Measurements from ENCODE around the gene BDH1.
A peak's percentile ranks its signal among the peaks of the same experiment; 100 is the strongest.
"Not testable (repeated sequence)": the region's sequence is repeated elsewhere in the genome, so short reads cannot be mapped to it uniquely, and the experiment has no call there.

BDH1 gene

DNA sequence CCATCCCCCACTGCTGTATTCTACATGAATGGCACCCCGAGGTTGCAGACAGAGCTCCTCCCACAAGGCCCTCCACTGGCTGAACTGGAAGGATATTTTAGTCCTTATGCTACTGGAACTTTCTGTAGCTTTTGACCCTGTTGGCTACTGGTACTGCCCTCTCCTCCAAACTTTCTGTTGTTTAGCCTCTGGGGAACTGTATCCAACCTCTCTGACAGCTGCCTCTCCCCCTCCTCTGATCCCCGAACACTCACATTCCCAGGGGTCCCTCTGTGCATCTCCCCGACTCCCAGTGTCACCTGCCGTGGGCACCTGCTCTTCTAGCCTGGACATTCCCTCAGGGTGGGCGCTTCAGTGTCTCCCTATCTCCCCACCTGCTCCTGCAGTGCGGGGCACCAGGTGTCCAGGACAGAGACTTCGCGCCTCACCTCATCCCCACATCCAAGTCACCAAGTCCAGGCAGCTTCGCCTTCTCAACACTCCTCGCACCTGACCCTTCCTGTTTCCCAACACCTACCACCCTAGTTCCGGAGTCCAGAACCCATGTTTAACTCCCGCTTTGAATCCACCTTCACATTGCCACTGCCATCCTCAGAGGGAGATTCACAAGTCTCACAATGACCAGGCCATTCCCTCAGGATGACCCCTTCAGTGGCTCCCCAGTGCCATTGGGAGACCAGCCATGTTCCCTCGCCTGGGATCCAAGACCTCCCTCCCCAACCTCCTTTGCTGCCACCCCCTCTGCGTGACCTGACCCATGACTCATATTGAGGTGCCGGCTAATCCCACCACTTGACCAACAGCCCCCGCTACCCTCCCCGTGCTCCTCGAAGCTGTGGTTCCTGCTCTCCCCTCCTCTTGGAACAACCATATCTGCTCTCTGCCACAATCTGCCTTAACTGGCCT lies 34.2 kb downstream of the BDH1 start:
- Histone ChIP-seq H3K4me3 (ENCODE audit: low read depth, low read length) (peak overlapping the region; percentile 19), H3K9me3 (no peaks in the 10 kb centered on the region), H3K4me1 (peaks cover 19% of the 10 kb centered on the region), H3K36me3 (no peaks in the 10 kb centered on the region), H3K27me3 (no peaks in the 10 kb centered on the region)
- DNase-seq = no peak
- TF ChIP-seq, protein P1, sequence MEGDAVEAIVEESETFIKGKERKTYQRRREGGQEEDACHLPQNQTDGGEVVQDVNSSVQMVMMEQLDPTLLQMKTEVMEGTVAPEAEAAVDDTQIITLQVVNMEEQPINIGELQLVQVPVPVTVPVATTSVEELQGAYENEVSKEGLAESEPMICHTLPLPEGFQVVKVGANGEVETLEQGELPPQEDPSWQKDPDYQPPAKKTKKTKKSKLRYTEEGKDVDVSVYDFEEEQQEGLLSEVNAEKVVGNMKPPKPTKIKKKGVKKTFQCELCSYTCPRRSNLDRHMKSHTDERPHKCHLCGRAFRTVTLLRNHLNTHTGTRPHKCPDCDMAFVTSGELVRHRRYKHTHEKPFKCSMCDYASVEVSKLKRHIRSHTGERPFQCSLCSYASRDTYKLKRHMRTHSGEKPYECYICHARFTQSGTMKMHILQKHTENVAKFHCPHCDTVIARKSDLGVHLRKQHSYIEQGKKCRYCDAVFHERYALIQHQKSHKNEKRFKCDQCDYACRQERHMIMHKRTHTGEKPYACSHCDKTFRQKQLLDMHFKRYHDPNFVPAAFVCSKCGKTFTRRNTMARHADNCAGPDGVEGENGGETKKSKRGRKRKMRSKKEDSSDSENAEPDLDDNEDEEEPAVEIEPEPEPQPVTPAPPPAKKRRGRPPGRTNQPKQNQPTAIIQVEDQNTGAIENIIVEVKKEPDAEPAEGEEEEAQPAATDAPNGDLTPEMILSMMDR (IDR thresholded peaks at IDR 0.05; ENCODE audit: low read depth, low read length) = no peak

DNA sequence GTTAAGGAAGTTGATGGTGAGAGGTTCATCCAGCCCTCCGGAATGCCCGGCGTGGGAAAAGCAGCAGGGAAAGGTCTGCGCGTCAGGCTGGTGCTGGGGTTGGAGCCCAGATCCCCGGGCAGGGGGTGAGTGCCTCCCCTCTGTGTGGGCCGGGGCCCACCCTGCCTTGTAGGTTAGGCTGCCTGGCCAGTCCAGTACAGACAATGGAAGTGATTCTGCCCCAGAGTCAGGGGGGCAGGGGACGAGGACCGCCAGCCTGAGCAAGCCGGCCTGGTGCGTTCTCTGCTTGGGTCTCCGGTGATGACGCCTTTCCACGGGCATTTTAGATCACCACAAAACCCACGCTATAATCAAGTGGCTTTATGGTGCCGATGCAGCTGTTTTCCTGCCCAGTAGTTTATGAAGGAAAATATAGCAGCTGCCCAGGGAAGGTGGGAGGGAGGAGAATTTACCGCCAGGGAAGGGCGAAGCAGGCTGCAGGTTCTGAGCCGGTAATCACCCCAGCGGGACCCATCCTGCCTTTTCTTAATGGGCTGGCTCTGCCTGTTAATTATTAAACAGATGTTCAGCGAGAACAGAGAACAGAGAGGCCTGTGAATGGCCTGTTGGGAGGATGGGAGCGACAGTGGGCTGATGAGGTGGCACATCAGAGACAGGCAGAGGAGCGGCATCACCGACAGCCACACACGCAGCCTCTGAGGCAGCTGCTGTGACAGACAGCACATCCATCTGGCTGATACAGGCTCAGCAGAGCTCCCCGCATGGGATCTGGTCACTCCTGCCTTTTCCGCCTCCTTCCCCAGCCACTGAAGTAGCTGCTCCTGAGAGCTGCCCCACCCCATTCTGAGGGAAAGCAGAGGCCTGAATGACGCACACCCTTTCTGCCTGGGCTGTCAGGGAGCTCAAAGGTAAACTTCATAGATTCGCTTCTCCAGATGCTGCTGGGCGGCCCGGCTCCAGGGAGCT lies 35.2 kb downstream of the BDH1 start:
- DNase-seq = peak; percentile 94
- Histone ChIP-seq H3K4me3 (ENCODE audit: low read depth, low read length) (0 out of 2 replicates have a peak overlapping the region, but pooled peaks have one; percentile 11), H3K9me3 (no peaks in the 10 kb centered on the region), H3K4me1 (peaks cover 19% of the 10 kb centered on the region), H3K27me3 (no peaks in the 10 kb centered on the region), H3K36me3 (no peaks in the 10 kb centered on the region)
- TF ChIP-seq, protein P1 (IDR thresholded peaks at IDR 0.05; ENCODE audit: low read depth, low read length) = no peak; the same call in 1 of the 2 replicates

DNA sequence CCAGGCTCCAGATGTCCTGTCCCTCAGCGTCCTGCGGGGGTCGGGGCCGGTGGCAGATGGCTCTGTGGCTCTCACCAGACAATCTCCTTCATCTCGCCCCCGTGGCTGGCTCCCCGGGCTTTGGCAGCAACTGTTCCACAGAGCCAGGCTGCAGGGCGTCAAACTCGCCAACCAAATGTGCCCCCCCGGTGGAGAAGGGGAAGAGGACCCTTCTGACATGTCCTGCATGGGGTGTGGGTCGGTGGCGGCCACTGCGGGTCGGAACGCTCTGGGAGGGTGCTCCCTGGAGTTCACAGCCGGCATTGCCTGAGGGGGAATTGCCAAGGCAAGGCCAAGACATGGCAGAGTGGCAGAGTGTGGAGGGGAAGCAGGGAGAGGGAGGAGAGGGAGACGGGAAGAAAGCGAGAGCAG lies 36.0 kb downstream of the BDH1 start:
- peaks cover 19% of the 10 kb centered on the region for H3K4me1 ChIP-seq
- H3K27me3 ChIP-seq = no peaks in the 10 kb centered on the region
- TF ChIP-seq, protein P1 (IDR thresholded peaks at IDR 0.05; ENCODE audit: low read depth, low read length) = no peak
- peak; percentile 66 for DNase-seq
- no peak overlapping the region for H3K4me3 ChIP-seq (ENCODE audit: low read depth, low read length)
- no peaks in the 10 kb centered on the region for H3K9me3 ChIP-seq
- H3K36me3 ChIP-seq = no peaks in the 10 kb centered on the region

DNA sequence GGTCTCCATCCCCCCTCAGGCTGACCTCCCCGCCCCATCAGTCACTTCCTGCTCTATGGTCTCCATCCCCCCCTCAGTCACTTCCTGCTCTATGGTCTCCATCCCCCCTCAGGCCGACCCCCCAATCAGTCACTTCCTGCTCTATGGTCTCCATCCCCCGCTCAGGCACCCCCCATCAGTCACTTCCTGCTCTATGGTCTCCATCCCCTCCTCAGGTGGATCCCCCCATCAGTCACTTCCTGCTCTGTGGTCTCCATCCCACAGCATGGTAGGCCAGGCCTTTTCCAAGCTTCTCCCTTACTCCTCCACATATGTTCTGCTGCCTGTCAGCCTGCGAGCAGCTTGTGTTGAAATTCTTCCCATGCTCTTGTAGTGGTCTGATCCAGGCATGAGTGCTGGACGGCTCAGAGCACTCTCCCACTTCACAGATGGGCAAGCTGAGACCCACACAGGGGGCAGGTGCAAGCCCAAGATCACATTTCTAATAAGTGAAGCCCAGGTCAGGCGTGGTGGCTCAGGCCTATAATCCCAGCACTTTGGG lies 36.8 kb downstream of the BDH1 start:
- Histone ChIP-seq H3K4me1 (peaks cover 19% of the 10 kb centered on the region), H3K4me3 (ENCODE audit: low read depth, low read length) (no peak overlapping the region), H3K9me3 (no peaks in the 10 kb centered on the region), H3K27me3 (no peaks in the 10 kb centered on the region), H3K36me3 (no peaks in the 10 kb centered on the region)
- TF ChIP-seq, protein P1 (IDR thresholded peaks at IDR 0.05; ENCODE audit: low read depth, low read length) = no peak
- DNase-seq = no peak

DNA sequence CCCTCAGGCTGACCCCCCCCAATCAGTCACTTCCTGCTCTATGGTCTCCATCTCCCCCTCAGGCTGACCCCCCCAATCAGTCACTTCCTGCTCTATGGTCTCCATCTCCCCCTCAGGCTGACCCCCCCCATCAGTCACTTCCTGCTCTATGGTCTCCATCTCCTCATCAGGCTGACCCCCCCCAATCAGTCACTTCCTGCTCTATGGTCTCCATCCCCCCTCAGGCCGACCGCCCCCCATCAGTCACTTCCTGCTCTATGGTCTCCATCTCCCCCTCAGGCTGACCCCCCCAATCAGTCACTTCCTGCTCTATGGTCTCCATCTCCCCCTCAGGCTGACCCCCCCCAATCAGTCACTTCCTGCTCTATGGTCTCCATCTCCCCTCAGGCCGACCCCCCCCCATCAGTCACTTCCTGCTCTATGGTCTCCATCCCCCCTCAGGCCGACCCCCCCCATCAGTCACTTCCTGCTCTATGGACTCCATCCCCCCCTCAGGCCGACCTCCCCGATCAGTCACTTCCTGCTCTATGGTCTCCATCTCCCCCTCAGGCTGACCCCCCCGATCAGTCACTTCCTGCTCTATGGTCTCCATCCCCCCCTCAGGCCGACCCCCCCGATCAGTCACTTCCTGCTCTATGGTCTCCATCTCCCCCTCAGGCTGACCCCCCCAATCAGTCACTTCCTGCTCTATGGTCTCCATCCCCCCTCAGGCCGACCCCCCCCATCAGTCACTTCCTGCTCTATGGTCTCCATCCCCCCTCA lies 37.7 kb downstream of the BDH1 start:
- DNase-seq, H3K36me3 ChIP-seq: not testable (repeated sequence)
- H3K4me1 ChIP-seq = peaks cover 19% of the 10 kb centered on the region

DNA sequence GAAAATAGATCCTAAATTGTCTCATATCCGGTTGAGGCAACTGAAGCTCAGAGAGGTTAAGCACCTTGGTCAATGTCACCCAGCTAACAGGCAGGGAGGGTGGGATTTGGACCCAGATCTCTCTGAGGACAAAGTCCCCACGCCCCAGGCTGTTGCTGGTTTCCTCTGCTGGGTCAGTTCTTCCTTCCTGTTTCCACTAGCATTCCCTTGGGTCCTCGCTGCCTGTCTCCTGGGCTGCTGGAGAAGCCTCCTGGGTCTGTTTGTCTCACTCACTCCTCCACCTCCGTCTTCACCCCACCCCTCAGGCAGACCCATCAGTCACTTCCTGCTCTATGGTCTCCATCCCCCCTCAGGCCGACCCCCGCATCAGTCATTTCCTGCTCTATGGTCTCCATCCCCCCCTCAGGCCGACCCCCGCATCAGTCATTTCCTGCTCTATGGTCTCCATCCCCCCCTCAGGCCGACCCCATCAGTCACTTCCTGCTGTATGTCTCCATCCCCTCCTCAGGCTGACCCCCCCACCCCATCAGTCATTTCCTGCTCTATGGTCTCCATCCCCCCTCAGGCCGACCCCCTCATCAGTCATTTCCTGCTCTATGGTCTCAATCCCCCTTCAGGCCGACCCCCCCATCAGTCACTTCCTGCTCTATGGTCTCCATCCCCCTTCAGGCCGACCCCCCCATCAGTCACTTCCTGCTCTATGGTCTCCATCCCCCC lies 38.7 kb downstream of the BDH1 start:
- H3K4me3 ChIP-seq (ENCODE audit: low read depth, low read length); H3K9me3 ChIP-seq; H3K27me3 ChIP-seq; DNase-seq; H3K36me3 ChIP-seq: not testable (repeated sequence)
- H3K4me1 ChIP-seq = peaks cover 19% of the 10 kb centered on the region

More for the DNA sequence above, 37.7 kb downstream of the BDH1 start:
- not testable (repeated sequence) for H3K4me3 ChIP-seq (ENCODE audit: low read depth, low read length); H3K27me3 ChIP-seq; H3K9me3 ChIP-seq
